SK-N-SH (cell line): ENCODE data around the gene PIH1D1. TPM values are rescaled to one million over a fixed set of nuclear protein-coding genes. Genes with fewer than 3 reads are reported as not detected.

Source experiments
- CTCF ChIA-PET: fragments of 300-600, 350-600 bp; formaldehyde crosslinking; extraction: SDS; loops from one replicate; lab custom pipeline; 2021; lab: Yijun Ruan, JAX
- POLR2A ChIA-PET: fragments of 350-600 bp; sonication (Branson Sonifier 250); formaldehyde crosslinking; extraction: SDS; loops from one replicate; lab custom pipeline; 2020; ENCODE audit warnings: antibody characterized with exemption, inconsistent platforms; lab: Yijun Ruan, JAX
- DNase-seq: peaks from one replicate; pipeline ENCODE4 v3.0.0; 2012
- H2AFZ ChIP-seq: fragments of 200-600 bp; sonication (generic); 2 replicates; pipeline ENCODE4 v1.8.1; 2016; ENCODE audit warnings: antibody characterized with exemption, mild to moderate bottlenecking, low read depth
- H3F3A ChIP-seq: fragments of 200-600 bp; sonication (generic); replicated peaks from 2 replicates; pipeline ENCODE3; 2016; ENCODE audit warnings: antibody characterized with exemption, mild to moderate bottlenecking; ENCODE audit not compliant: insufficient read depth
- H3K27ac ChIP-seq, 2 experiments: fragments of 200-500 bp in 1 of 2; fragments of 200-600 bp in 1 of 2; sonication (Bioruptor generic) in 1 of 2; sonication (generic), shearing (Covaris generic) in 1 of 2; 2 replicates each; pipeline versions ENCODE4 v1.5.1 to v1.6.1; 2014 to 2016; ENCODE audit warnings: low read depth in 2 of 2, inconsistent platforms in 1 of 2, low read length in 1 of 2, mild to moderate bottlenecking in 1 of 2, mixed read lengths in 1 of 2
- H3K27me3 ChIP-seq: fragments of 200-600 bp; sonication (generic), shearing (Covaris generic); 2 replicates; pipeline ENCODE4 v1.6.1; 2016; ENCODE audit warnings: mixed run types; ENCODE audit not compliant: insufficient read depth
- H3K36me3 ChIP-seq, 2 experiments: fragments of 200-500 bp in 1 of 2; fragments of 200-600 bp in 1 of 2; sonication (Bioruptor generic) in 1 of 2; sonication (generic) in 1 of 2; replicated peaks in 1 of 2; 2 replicates each; pipeline versions ENCODE3 to v1.5.1; 2014 to 2016; ENCODE audit warnings: low read length in 1 of 2, mild to moderate bottlenecking in 1 of 2; ENCODE audit not compliant: insufficient read depth in 2 of 2, control insufficient read depth in 1 of 2
- H3K4me1 ChIP-seq, 2 experiments: fragments of 200-500 bp in 1 of 2; fragments of 200-600 bp in 1 of 2; sonication (Bioruptor generic) in 1 of 2; sonication (generic), shearing (Covaris generic) in 1 of 2; 2 replicates each; pipeline versions ENCODE4 v1.5.1 to v1.6.1; 2014 to 2016; ENCODE audit warnings: low read depth in 1 of 2, low read length in 1 of 2, mixed run types in 1 of 2; ENCODE audit not compliant: insufficient read depth in 2 of 2, control insufficient read depth in 1 of 2
- H3K4me2 ChIP-seq: fragments of 200-600 bp; sonication (generic), shearing (Covaris generic); 2 replicates; pipeline ENCODE4 v1.6.1; 2017; ENCODE audit warnings: mixed run types
- H3K4me3 ChIP-seq, 2 experiments: fragments of 200-500 bp in 1 of 2; fragments of 200-600 bp in 1 of 2; sonication (Bioruptor generic) in 1 of 2; sonication (generic), shearing (Covaris generic) in 1 of 2; 2 replicates each; pipeline versions ENCODE4 v1.5.1 to v1.8.1; 2014 to 2016; ENCODE audit warnings: low read depth in 2 of 2, inconsistent platforms in 1 of 2, low read length in 1 of 2, mild to moderate bottlenecking in 1 of 2, mixed read lengths in 1 of 2, moderate library complexity in 1 of 2
- H3K79me2 ChIP-seq: fragments of 200-600 bp; sonication (generic); 2 replicates; pipeline ENCODE4 v1.8.1; 2017; ENCODE audit warnings: mild to moderate bottlenecking; ENCODE audit not compliant: insufficient read depth
- H3K9ac ChIP-seq: fragments of 200-600 bp; sonication (generic); 2 replicates; pipeline ENCODE4 v1.6.1; 2017; ENCODE audit warnings: mixed run types
- H3K9me2 ChIP-seq: fragments of 200-600 bp; sonication (generic); 2 replicates; pipeline ENCODE4 v1.6.1; 2017; ENCODE audit warnings: mixed run types
- H3K9me3 ChIP-seq: fragments of 200-600 bp; sonication (generic); 2 replicates; pipeline ENCODE4 v1.6.1; 2017; ENCODE audit warnings: mixed run types, mild to moderate bottlenecking, moderate library complexity
- H4K20me1 ChIP-seq: fragments of 200-600 bp; sonication (generic); 2 replicates; pipeline ENCODE4 v1.6.1; 2017; ENCODE audit warnings: mild to moderate bottlenecking, mixed run types; ENCODE audit not compliant: insufficient read depth
- CTCF ChIP-seq: fragments of 200-600 bp; sonication (generic); IDR thresholded peaks from 2 replicates; pipeline ENCODE4 v1.6.1; 2017; ENCODE audit warnings: antibody characterized with exemption, mild to moderate bottlenecking, moderate library complexity
- EZH2phosphoT487 ChIP-seq: fragments of 200-600 bp; sonication (generic); IDR thresholded peaks from 2 replicates; pipeline ENCODE4 v1.6.1; 2017; ENCODE audit warnings: low read depth, mixed run types, mild to moderate bottlenecking, antibody characterized with exemption, moderate library complexity, borderline replicate concordance
- GATA2 ChIP-seq: sonication (generic); formaldehyde crosslinking; IDR thresholded peaks from 2 replicates; pipeline ENCODE4 v1.5.0; 2020; ENCODE audit warnings: mild to moderate bottlenecking, missing genetic modification reagents
- JUND ChIP-seq: IDR thresholded peaks from 2 replicates; pipeline ENCODE4 v1.4.0; 2012
- MEF2A ChIP-seq: IDR thresholded peaks from 2 replicates; pipeline ENCODE4 v1.4.0; 2012; ENCODE audit warnings: low read depth, borderline replicate concordance
- MXI1 ChIP-seq: IDR thresholded peaks from 2 replicates; pipeline ENCODE4 v1.6.1; 2012; ENCODE audit warnings: mild to moderate bottlenecking, low read depth, low read length, improper control_type of control experiment
- NFIC ChIP-seq: IDR thresholded peaks from 2 replicates; pipeline ENCODE4 v1.4.0; 2012; ENCODE audit warnings: borderline replicate concordance
- PBX3 ChIP-seq: IDR thresholded peaks from 2 replicates; pipeline ENCODE4; 2012
- SMC3 ChIP-seq: IDR thresholded peaks from 2 replicates; pipeline ENCODE4 v1.6.1; 2012; ENCODE audit warnings: low read depth, low read length, improper control_type of control experiment
- TEAD4 ChIP-seq: IDR thresholded peaks from 2 replicates; pipeline ENCODE4 v1.4.0; 2012; ENCODE audit warnings: mild to moderate bottlenecking, borderline replicate concordance; ENCODE audit not compliant: insufficient read depth
- USF2 ChIP-seq: fragments of 150-350 bp; IDR thresholded peaks from 2 replicates; pipeline ENCODE4 v1.6.1; 2017; ENCODE audit warnings: antibody characterized with exemption, low read length, low read depth, borderline replicate concordance
- YY1 ChIP-seq: IDR thresholded peaks from 2 replicates; pipeline ENCODE4 v1.4.0; 2012; ENCODE audit warnings: low read depth, mild to moderate bottlenecking
- whole genome bisulfite sequencing: methylation state at CpG from one replicate; pipeline ENCODE4 v1.1.6; 2017; ENCODE audit warnings: low lambda C conversion rate; 5-methylcytosine and 5-hydroxymethylcytosine counted together
- polyA plus RNA-seq, 3 experiments: library from polyadenylated mRNA; depleted of rRNA; stranded (reverse); fragments of >200 nt; gene quantifications; 2 replicates each; pipeline ENCODE4 v1.2.3, GENCODE V29; 2012

The PIH1D1 gene
- polyA plus RNA-seq, 1 of the 3 experiments (the other 2 are of a cell fraction) = 157 TPM

GRCh38 chr19:49486710-49487276 lies 35.2 kb upstream of the PIH1D1 start:
- TF ChIP-seq USF2 (no peak), YY1 (no peak), GATA2 (no peak), MEF2A (no peak)
- DNase-seq = no peak
- ChIA-PET CTCF (interaction anchor here (1.5 to 3.4 kb wide), 2 partner anchors 60 to 83 kb away, joined by 4 to 12 read pairs; no protein-coding TSS in a partner anchor), POLR2A (no interaction called here)
- peaks cover 0 to 21% of the 10 kb centered on the region in 2 experiments; a peak in 1 of 4 replicates for H3K4me1 ChIP-seq
- H3K4me2 ChIP-seq = no peak overlapping the region
- H3K4me3 ChIP-seq = no peak overlapping the region
- no peak overlapping the region for H3K9ac ChIP-seq
- peaks cover 32% of the 10 kb centered on the region for H4K20me1 ChIP-seq
- peak overlapping the region; percentile 31 to 36; a peak in 2 of 4 replicates for H3K27ac ChIP-seq
- H3K27me3 ChIP-seq = no peaks in the 10 kb centered on the region
- 76% methylated on average over 16 of the region's 23 CpGs for WGBS
- H3K36me3 ChIP-seq = peaks cover 23 to 34% of the 10 kb centered on the region in 2 experiments
- peaks cover 38% of the 10 kb centered on the region for H3K79me2 ChIP-seq
- peaks cover 36% of the 10 kb centered on the region for H3F3A ChIP-seq
- H3K9me3 ChIP-seq = no peaks in the 10 kb centered on the region
- H2AFZ ChIP-seq = peak overlapping the region; percentile 86
- H3K9me2 ChIP-seq = no peaks in the 10 kb centered on the region

- POLR2A ChIA-PET = no interaction called here
Measured at GRCh38 chr19:49486232-49486631, 34.6 kb upstream of the PIH1D1 start.

More at GRCh38 chr19:49486232-49486631, 34.6 kb upstream of the PIH1D1 start:
- H3F3A ChIP-seq = peaks cover 32% of the 10 kb centered on the region
- H3K9ac ChIP-seq = no peak overlapping the region
- H3K9me2 ChIP-seq = no peaks in the 10 kb centered on the region
- peak overlapping the region; percentile 86; the same call in 1 of the 2 replicates for H2AFZ ChIP-seq
- no peak overlapping the region for H3K4me2 ChIP-seq
- H3K4me1 ChIP-seq = peaks cover 0 to 21% of the 10 kb centered on the region in 2 experiments; a peak in 1 of 4 replicates
- no peak overlapping the region for H3K27ac ChIP-seq
- peaks cover 32% of the 10 kb centered on the region for H4K20me1 ChIP-seq
- no peaks in the 10 kb centered on the region for H3K9me3 ChIP-seq
- CTCF ChIA-PET = no interaction called here
- no peak for TF ChIP-seq JUND
- TF ChIP-seq SMC3 = no peak
- no peak for TF ChIP-seq NFIC
- no peak for TF ChIP-seq PBX3
- TF ChIP-seq USF2 = no peak
- no peak for TF ChIP-seq TEAD4
- TF ChIP-seq EZH2phosphoT487 = no peak
- no peak for TF ChIP-seq MXI1
- no peak for TF ChIP-seq CTCF
- H3K4me3 ChIP-seq = no peak overlapping the region
- H3K79me2 ChIP-seq = peaks cover 38% of the 10 kb centered on the region
- H3K27me3 ChIP-seq = no peaks in the 10 kb centered on the region
- H3K36me3 ChIP-seq = peaks cover 18 to 34% of the 10 kb centered on the region in 2 experiments
- WGBS = 85% methylated on average over 7 of the region's 7 CpGs
- no peak for DNase-seq
